ENCODE measurements around the gene SNN. TPM values are rescaled to one million over a fixed set of nuclear protein-coding genes. Genes with fewer than 3 reads are reported as not detected.

SNN gene
- total and polyA plus RNA-seq, 2 donors = 21.6 to 29.2 TPM

GRCh38 chr16:11715246-11715947 lies 47.1 kb downstream of the SNN start:
- no peaks in the 10 kb centered on the region for H3K9me3 ChIP-seq (ENCODE audit: control insufficient read depth in 2 of 2, insufficient read depth in 1 of 2, low read length in 1 of 2)
- H3K4me1 ChIP-seq (ENCODE audit: control insufficient read depth in 2 of 2, insufficient read depth in 2 of 2, low read length in 2 of 2) = no peaks in the 10 kb centered on the region
- 97% methylated on average over 8 of the region's 8 CpGs for WGBS
- no peak overlapping the region for H3K4me3 ChIP-seq (ENCODE audit: low read length in 2 of 2)
- no peak overlapping the region for H3K27ac ChIP-seq (ENCODE audit: low read depth in 1 of 2, low read length in 1 of 2)
- peaks cover 25 to 48% of the 10 kb centered on the region in 2 donors for H3K36me3 ChIP-seq (ENCODE audit: control insufficient read depth in 2 of 2, insufficient read depth in 2 of 2, low read length in 1 of 2)
- no peak for DNase-seq (ENCODE audit: low read depth in 6 of 9, low spot score in 9 of 9)
- no peaks in the 10 kb centered on the region for H3K27me3 ChIP-seq (ENCODE audit: control insufficient read depth in 2 of 2, insufficient read depth in 1 of 2, low read length in 1 of 2)

GRCh38 chr16:11716336-11716735 lies 48.1 kb downstream of the SNN start:
- DNase-seq (ENCODE audit: low read depth in 6 of 9, low spot score in 9 of 9) = no peak
- H3K4me3 ChIP-seq (ENCODE audit: low read length in 2 of 2) = no peak overlapping the region
- H3K4me1 ChIP-seq (ENCODE audit: control insufficient read depth in 2 of 2, insufficient read depth in 2 of 2, low read length in 2 of 2) = no peaks in the 10 kb centered on the region
- H3K36me3 ChIP-seq (ENCODE audit: control insufficient read depth in 2 of 2, insufficient read depth in 2 of 2, low read length in 1 of 2) = peaks cover 25 to 47% of the 10 kb centered on the region in 2 donors
- no peaks in the 10 kb centered on the region for H3K27me3 ChIP-seq (ENCODE audit: control insufficient read depth in 2 of 2, insufficient read depth in 1 of 2, low read length in 1 of 2)
- no peak overlapping the region for H3K27ac ChIP-seq (ENCODE audit: low read depth in 1 of 2, low read length in 1 of 2)
- H3K9me3 ChIP-seq (ENCODE audit: control insufficient read depth in 2 of 2, insufficient read depth in 1 of 2, low read length in 1 of 2) = no peaks in the 10 kb centered on the region

GRCh38 chr16:11717811-11718210 lies 49.6 kb downstream of the SNN start:
- H3K27me3 ChIP-seq (ENCODE audit: control insufficient read depth in 2 of 2, insufficient read depth in 1 of 2, low read length in 1 of 2) = no peaks in the 10 kb centered on the region
- H3K4me1 ChIP-seq (ENCODE audit: control insufficient read depth in 2 of 2, insufficient read depth in 2 of 2, low read length in 2 of 2) = no peaks in the 10 kb centered on the region
- no peaks in the 10 kb centered on the region for H3K9me3 ChIP-seq (ENCODE audit: control insufficient read depth in 2 of 2, insufficient read depth in 1 of 2, low read length in 1 of 2)
- peaks cover 25 to 47% of the 10 kb centered on the region in 2 donors for H3K36me3 ChIP-seq (ENCODE audit: control insufficient read depth in 2 of 2, insufficient read depth in 2 of 2, low read length in 1 of 2)
- no peak overlapping the region for H3K4me3 ChIP-seq (ENCODE audit: low read length in 2 of 2)
- DNase-seq (ENCODE audit: low read depth in 6 of 9, low spot score in 9 of 9) = no peak
- WGBS = 30% methylated on average over 5 of the region's 5 CpGs
- H3K27ac ChIP-seq (ENCODE audit: low read depth in 1 of 2, low read length in 1 of 2) = no peak overlapping the region

GRCh38 chr16:11719171-11719570 lies 50.9 kb downstream of the SNN start:
- Histone ChIP-seq H3K36me3 (ENCODE audit: control insufficient read depth in 2 of 2, insufficient read depth in 2 of 2, low read length in 1 of 2) (peaks cover 22 to 48% of the 10 kb centered on the region in 2 donors), H3K27ac (ENCODE audit: low read depth in 1 of 2, low read length in 1 of 2) (no peak overlapping the region), H3K9me3 (ENCODE audit: control insufficient read depth in 2 of 2, insufficient read depth in 1 of 2, low read length in 1 of 2) (no peaks in the 10 kb centered on the region)

GRCh38 chr16:11719762-11720161 lies 51.5 kb downstream of the SNN start:
- Histone ChIP-seq H3K27ac (ENCODE audit: low read depth in 1 of 2, low read length in 1 of 2) (no peak overlapping the region), H3K4me3 (ENCODE audit: low read length in 2 of 2) (no peak overlapping the region)

More at GRCh38 chr16:11719171-11719570, 50.9 kb downstream of the SNN start:
- no peaks in the 10 kb centered on the region for H3K4me1 ChIP-seq (ENCODE audit: control insufficient read depth in 2 of 2, insufficient read depth in 2 of 2, low read length in 2 of 2)
- no peaks in the 10 kb centered on the region for H3K27me3 ChIP-seq (ENCODE audit: control insufficient read depth in 2 of 2, insufficient read depth in 1 of 2, low read length in 1 of 2)
- no peak overlapping the region for H3K4me3 ChIP-seq (ENCODE audit: low read length in 2 of 2)
- no peak for DNase-seq (ENCODE audit: low read depth in 6 of 9, low spot score in 9 of 9)

GRCh38 chr16:11721781-11722467 lies 53.7 kb downstream of the SNN start:
- Histone ChIP-seq H3K9me3 (ENCODE audit: control insufficient read depth in 2 of 2, insufficient read depth in 1 of 2, low read length in 1 of 2) (no peaks in the 10 kb centered on the region), H3K27me3 (ENCODE audit: control insufficient read depth in 2 of 2, insufficient read depth in 1 of 2, low read length in 1 of 2) (no peaks in the 10 kb centered on the region), H3K4me3 (ENCODE audit: low read length in 2 of 2) (no peak overlapping the region), H3K27ac (ENCODE audit: low read depth in 1 of 2, low read length in 1 of 2) (no peak overlapping the region), H3K36me3 (ENCODE audit: control insufficient read depth in 2 of 2, insufficient read depth in 2 of 2, low read length in 1 of 2) (peaks cover 40 to 58% of the 10 kb centered on the region in 2 donors), H3K4me1 (ENCODE audit: control insufficient read depth in 2 of 2, insufficient read depth in 2 of 2, low read length in 2 of 2) (no peaks in the 10 kb centered on the region)
- 91% methylated on average over 4 of the region's 4 CpGs for WGBS
- no peak for DNase-seq (ENCODE audit: low read depth in 6 of 9, low spot score in 9 of 9)

More at GRCh38 chr16:11719762-11720161, 51.5 kb downstream of the SNN start:
- no peaks in the 10 kb centered on the region for H3K27me3 ChIP-seq (ENCODE audit: control insufficient read depth in 2 of 2, insufficient read depth in 1 of 2, low read length in 1 of 2)
- H3K9me3 ChIP-seq (ENCODE audit: control insufficient read depth in 2 of 2, insufficient read depth in 1 of 2, low read length in 1 of 2) = no peaks in the 10 kb centered on the region
- peaks cover 26 to 49% of the 10 kb centered on the region in 2 donors for H3K36me3 ChIP-seq (ENCODE audit: control insufficient read depth in 2 of 2, insufficient read depth in 2 of 2, low read length in 1 of 2)
- WGBS = 99% methylated on average over 4 of the region's 4 CpGs
- no peaks in the 10 kb centered on the region for H3K4me1 ChIP-seq (ENCODE audit: control insufficient read depth in 2 of 2, insufficient read depth in 2 of 2, low read length in 2 of 2)
- no peak for DNase-seq (ENCODE audit: low read depth in 6 of 9, low spot score in 9 of 9)

GRCh38 chr16:11722468-11722808 lies 54.2 kb downstream of the SNN start:
- no peaks in the 10 kb centered on the region for H3K27me3 ChIP-seq (ENCODE audit: control insufficient read depth in 2 of 2, insufficient read depth in 1 of 2, low read length in 1 of 2)
- no peak overlapping the region for H3K27ac ChIP-seq (ENCODE audit: low read depth in 1 of 2, low read length in 1 of 2)
- WGBS = 96% methylated on average over 3 of the region's 3 CpGs
- no peaks in the 10 kb centered on the region for H3K9me3 ChIP-seq (ENCODE audit: control insufficient read depth in 2 of 2, insufficient read depth in 1 of 2, low read length in 1 of 2)
- DNase-seq (ENCODE audit: low read depth in 6 of 9, low spot score in 9 of 9) = no peak
- no peaks in the 10 kb centered on the region for H3K4me1 ChIP-seq (ENCODE audit: control insufficient read depth in 2 of 2, insufficient read depth in 2 of 2, low read length in 2 of 2)
- no peak overlapping the region for H3K4me3 ChIP-seq (ENCODE audit: low read length in 2 of 2)
- peaks cover 40 to 58% of the 10 kb centered on the region in 2 donors for H3K36me3 ChIP-seq (ENCODE audit: control insufficient read depth in 2 of 2, insufficient read depth in 2 of 2, low read length in 1 of 2)

- H3K4me1 ChIP-seq (ENCODE audit: control insufficient read depth in 2 of 2, insufficient read depth in 2 of 2, low read length in 2 of 2) = no peaks in the 10 kb centered on the region
- H3K27me3 ChIP-seq (ENCODE audit: control insufficient read depth in 2 of 2, insufficient read depth in 1 of 2, low read length in 1 of 2) = no peaks in the 10 kb centered on the region
- no peak for DNase-seq (ENCODE audit: low read depth in 6 of 9, low spot score in 9 of 9)
- no peak overlapping the region for H3K27ac ChIP-seq (ENCODE audit: low read depth in 1 of 2, low read length in 1 of 2)
- H3K4me3 ChIP-seq (ENCODE audit: low read length in 2 of 2) = no peak overlapping the region
- no peaks in the 10 kb centered on the region for H3K9me3 ChIP-seq (ENCODE audit: control insufficient read depth in 2 of 2, insufficient read depth in 1 of 2, low read length in 1 of 2)
- 98% methylated on average over 1 of the region's 1 CpG for WGBS
- H3K36me3 ChIP-seq (ENCODE audit: control insufficient read depth in 2 of 2, insufficient read depth in 2 of 2, low read length in 1 of 2) = peaks cover 54 to 73% of the 10 kb centered on the region in 2 donors
These were observed 57.2 kb downstream of the SNN start for GRCh38 chr16:11725457-11725856.

- WGBS = 95% methylated on average over 8 of the region's 8 CpGs
- Histone ChIP-seq H3K4me1 (ENCODE audit: control insufficient read depth in 2 of 2, insufficient read depth in 2 of 2, low read length in 2 of 2) (no peaks in the 10 kb centered on the region), H3K9me3 (ENCODE audit: control insufficient read depth in 2 of 2, insufficient read depth in 1 of 2, low read length in 1 of 2) (no peaks in the 10 kb centered on the region), H3K36me3 (ENCODE audit: control insufficient read depth in 2 of 2, insufficient read depth in 2 of 2, low read length in 1 of 2) (peaks cover 49 to 74% of the 10 kb centered on the region in 2 donors), H3K27me3 (ENCODE audit: control insufficient read depth in 2 of 2, insufficient read depth in 1 of 2, low read length in 1 of 2) (no peaks in the 10 kb centered on the region), H3K27ac (ENCODE audit: low read depth in 1 of 2, low read length in 1 of 2) (no peak overlapping the region), H3K4me3 (ENCODE audit: low read length in 2 of 2) (no peak overlapping the region)
- DNase-seq (ENCODE audit: low read depth in 6 of 9, low spot score in 9 of 9) = no peak
These were observed 57.8 kb downstream of the SNN start for GRCh38 chr16:11726008-11726407.
